Aorta (tissue), 5 donors: Measurements from ENCODE around the gene MYO19. TPM values are rescaled to one million over a fixed set of nuclear protein-coding genes. Genes with fewer than 3 reads are reported as not detected.
"Not testable (repeated sequence)": the region's sequence is repeated elsewhere in the genome, so short reads cannot be mapped to it uniquely, and the experiment has no call there.

ENCODE experiments used
- ATAC-seq: fragments of 200-7000 bp; cut with Tn5 transposase; one replicate; pipeline ENCODE4 v1.9.1; 2022; ENCODE audit warnings: moderate library complexity; ENCODE audit not compliant: low FRiP score
- DNase-seq, 2 donors: peaks; one replicate each; pipeline ENCODE4 v3.0.0-alpha.2; 2020
- H3K27ac ChIP-seq, 2 donors: one replicate each; pipeline ENCODE4 v1.5.1; 2013; ENCODE audit warnings: low read length in 2 of 2, mild to moderate bottlenecking in 2 of 2, moderate library complexity in 2 of 2, control low read depth in 1 of 2, inconsistent platforms in 1 of 2, low read depth in 1 of 2
- H3K27me3 ChIP-seq, 2 donors: one replicate each; pipeline ENCODE4 v1.6.1; 2013; ENCODE audit warnings: control low read depth in 1 of 2, low read length in 1 of 2, mild to moderate bottlenecking in 1 of 2, moderate library complexity in 1 of 2; ENCODE audit not compliant: insufficient read depth in 2 of 2, control insufficient read depth in 1 of 2
- H3K36me3 ChIP-seq, 2 donors: one replicate each; pipeline ENCODE4 v1.6.1; 2013; ENCODE audit warnings: control low read depth in 1 of 2, low read length in 1 of 2, mild to moderate bottlenecking in 1 of 2; ENCODE audit not compliant: insufficient read depth in 2 of 2, control insufficient read depth in 1 of 2
- H3K4me1 ChIP-seq, 2 donors: one replicate each; pipeline ENCODE4 v1.6.1; 2013; ENCODE audit warnings: low read length in 2 of 2, control low read depth in 1 of 2, mild to moderate bottlenecking in 1 of 2, moderate library complexity in 1 of 2; ENCODE audit not compliant: insufficient read depth in 2 of 2, control insufficient read depth in 1 of 2
- H3K4me3 ChIP-seq, 2 donors: one replicate each; pipeline ENCODE4 v1.5.1; 2013; ENCODE audit warnings: low read length in 2 of 2, control low read depth in 1 of 2, mild to moderate bottlenecking in 1 of 2
- H3K9me3 ChIP-seq: one replicate; pipeline ENCODE4 v1.6.1; 2013; ENCODE audit warnings: mild to moderate bottlenecking, low read length; ENCODE audit not compliant: control insufficient read depth
- WGBS, 2 donors: extraction: QIAGEN DNeasy Blood & Tissue Kit; methylation state at CpG; one replicate each; pipeline ENCODE4 v1.1.7; 2013; 5-methylcytosine and 5-hydroxymethylcytosine counted together
- intact Hi-C, 2 donors: fragments of 100-400 bp; cut with DNase I; formaldehyde crosslinking; loops; one replicate each; pipeline versions ENCODE4 v1.14.2 to v1.15.0; 2022
- polyA plus RNA-seq, 2 donors: library from polyadenylated mRNA; stranded (reverse); fragments of 200-250 nt; gene quantifications; one replicate each; pipeline ENCODE4 v1.2.3, GENCODE V29; 2013
- total RNA-seq, 2 donors: library from RNA; stranded (reverse); fragmentation: NEBNext Ultra II Directional; extraction: Animal tissue kit (Norgen Biotek cat#: 25700); gene quantifications; one replicate each; pipeline ENCODE4 v1.2.1, GENCODE V29; 2021
- donor health status: healthy with polysubstance abuse.
- donor health status: Bipolar disorder and iron deficiency.
- donor health status: DM: no; HTN: no; CAD: no.
- donor health status: DM: no; HTN: no; CAD: no.
- donor health status: DM: yes; HTN: yes; CAD: no.

MYO19 gene
- total and polyA plus RNA-seq, 4 donors: 13.1 to 57.3 (median 32.2) TPM

DNA sequence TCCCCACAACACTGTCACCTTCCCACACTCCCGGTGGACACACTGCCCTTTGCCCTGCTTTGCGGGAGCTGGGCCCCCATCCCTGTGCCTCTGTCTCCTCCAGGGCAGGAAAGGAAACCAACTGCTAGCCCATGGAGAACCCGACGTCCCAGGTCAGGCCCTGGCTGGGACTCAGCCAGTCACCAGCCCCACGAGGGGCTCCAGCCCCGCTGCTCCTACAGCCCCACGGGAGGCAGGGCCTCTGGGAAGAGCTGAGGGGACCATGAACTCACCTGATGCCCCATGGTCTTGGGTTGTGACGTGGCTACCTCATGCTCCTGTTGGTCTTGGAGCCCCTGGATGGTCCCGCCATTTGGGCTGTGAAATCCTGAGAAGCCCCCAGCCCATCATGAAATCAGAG lies 81.8 kb downstream of the MYO19 start:
- DNase-seq, intact Hi-C loops, H3K27me3 ChIP-seq, H3K4me3 ChIP-seq, ATAC-seq, H3K36me3 ChIP-seq, H3K4me1 ChIP-seq, H3K27ac ChIP-seq, H3K9me3 ChIP-seq: not testable (repeated sequence)
- 73 to 74% methylated on average over 9 of the region's 9 CpGs for WGBS, 2 donors

DNA sequence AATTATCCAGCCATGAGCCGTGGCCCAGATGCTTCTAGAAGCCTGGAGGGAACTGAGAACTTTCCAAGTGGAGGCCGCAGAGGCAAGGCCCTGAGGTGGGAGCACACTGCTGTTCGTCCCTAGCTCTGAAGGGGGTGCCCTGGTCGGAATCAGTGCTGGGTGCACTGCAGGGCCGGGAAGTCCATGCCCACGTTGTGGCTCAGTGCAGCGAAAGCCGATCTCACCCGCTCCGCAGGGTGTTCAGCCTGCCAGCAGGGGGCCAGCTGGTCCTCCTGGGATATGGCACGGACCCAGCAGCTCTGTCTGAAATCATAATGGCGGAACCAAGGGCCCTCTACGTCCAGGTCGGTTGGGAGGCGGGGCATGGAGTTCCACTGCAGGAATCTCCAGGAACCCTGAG lies 84.7 kb downstream of the MYO19 start:
- H3K36me3 ChIP-seq, ATAC-seq, DNase-seq, intact Hi-C loops, H3K9me3 ChIP-seq, H3K27ac ChIP-seq, H3K4me3 ChIP-seq, H3K4me1 ChIP-seq, H3K27me3 ChIP-seq: not testable (repeated sequence)
- WGBS, 2 donors: 65 to 76% methylated on average over 7 to 11 of the region's 15 CpGs

Other genes starting within 250 kb of the MYO19 start
- gene TBC1D3G, start 211.0 kb downstream of the MYO19 start, total RNA-seq: not detected
- under 1 TPM in 1 of 2 donors, not detected in 1; 0.75 TPM for gene TBC1D3G, start 211.0 kb downstream of the MYO19 start, polyA plus RNA-seq
- not detected for gene TBC1D3H, start 146.4 kb downstream of the MYO19 start, total RNA-seq
- gene TBC1D3H, start 146.4 kb downstream of the MYO19 start, polyA plus RNA-seq: 1 to 10 TPM in 1 of 2 donors, not detected in 1; 4.0 TPM
- 10 to 100 TPM; 20.2 to 21.8 TPM for gene ZNHIT3, start 48.2 kb downstream of the MYO19 start, total RNA-seq
- gene ZNHIT3, start 48.2 kb downstream of the MYO19 start, polyA plus RNA-seq: 10 to 100 TPM; 47.2 to 50.0 TPM
- gene PIGW, start 119 bp upstream of the MYO19 start, total RNA-seq: 1 to 10 TPM; 4.7 to 4.9 TPM
- gene PIGW, start 119 bp upstream of the MYO19 start, polyA plus RNA-seq: 1 to 10 TPM; 2.1 to 5.1 TPM
- 10 to 100 TPM; 73.9 to 80.4 TPM for gene GGNBP2, start 10.1 kb upstream of the MYO19 start, total RNA-seq
- 10 to 100 TPM; 37.4 to 53.8 TPM for gene GGNBP2, start 10.1 kb upstream of the MYO19 start, polyA plus RNA-seq
- gene DHRS11, start 57.0 kb upstream of the MYO19 start, total RNA-seq: 1 to 10 TPM; 6.0 to 6.5 TPM
- 10 to 100 TPM in 1 of 2 donors, 1 to 10 TPM in 1; 8.4 to 50.5 TPM for gene DHRS11, start 57.0 kb upstream of the MYO19 start, polyA plus RNA-seq
- 1 to 10 TPM; 2.7 to 3.6 TPM for gene MRM1, start 66.7 kb upstream of the MYO19 start, total RNA-seq
- 1 to 10 TPM; 2.1 to 4.3 TPM for gene MRM1, start 66.7 kb upstream of the MYO19 start, polyA plus RNA-seq